Measurements from ENCODE around the gene CPSF4.

- TF ChIP-seq POLR2A (IDR thresholded peaks at IDR 0.05) (no peak), CTCF (IDR thresholded peaks at IDR 0.05) (no peak)
Measured at GRCh38 chr7:99448855-99449254, 10.1 kb downstream of the CPSF4 start.
